Lower leg skin (tissue), 4 donors: Measurements from ENCODE around the gene MRTO4. TPM values are rescaled to one million over a fixed set of nuclear protein-coding genes. Genes with fewer than 3 reads are reported as not detected.
"Not testable (repeated sequence)": the region's sequence is repeated elsewhere in the genome, so short reads cannot be mapped to it uniquely, and the experiment has no call there.

ENCODE experiments used
- DNase-seq, 2 donors: peaks; one replicate each; pipeline ENCODE4 v3.0.0-alpha.2; 2019; ENCODE audit warnings: low spot score in 2 of 2
- H3K4me3 ChIP-seq: fragments of 200-600 bp; sonication (generic); 2 replicates; pipeline ENCODE4 v1.5.1; 2017; ENCODE audit warnings: mild to moderate bottlenecking, low read depth; ENCODE audit not compliant: poor library complexity, severe bottlenecking
- CTCF ChIP-seq, 3 donors: fragments of 450-650 bp; IDR thresholded peaks; one replicate each; pipeline ENCODE4 v1.5.1; 2016; ENCODE audit warnings: antibody characterized with exemption in 3 of 3, mild to moderate bottlenecking in 3 of 3, moderate library complexity in 2 of 3
- POLR2A ChIP-seq, 2 donors: fragments of 450-650 bp; IDR thresholded peaks; one replicate each; pipeline ENCODE4 v1.6.1; 2016 to 2017; ENCODE audit warnings: antibody characterized with exemption in 2 of 2, mild to moderate bottlenecking in 1 of 2, moderate library complexity in 1 of 2
- WGBS, 2 donors: methylation state at CpG; one replicate each; pipeline ENCODE4 v1.1.5; 2018; 5-methylcytosine and 5-hydroxymethylcytosine counted together
- intact Hi-C: fragments of 100-400 bp; cut with DNase I; formaldehyde crosslinking; loops from one replicate; pipeline ENCODE4 v1.15.0; 2023; ENCODE audit warnings: low total_unique reads
- total RNA-seq, 4 donors: library from RNA; depleted of rRNA; stranded (reverse); fragments of >200 nt; gene quantifications; one replicate each; pipeline ENCODE4 v1.1.0, GENCODE V29; 2016

Gene MRTO4
- total RNA-seq, 4 donors from 2014 or later = 12.4 to 26.4 (median 20.9) TPM

- TF ChIP-seq CTCF (IDR thresholded peaks at IDR 0.05) = no peak
- no peak for TF ChIP-seq POLR2A (IDR thresholded peaks at IDR 0.05)
- intact Hi-C loops = no loop called here
- WGBS, 2 donors = 84 to 92% methylated on average over 7 of the region's 7 CpGs
- peak in 1 of 2 donors; percentile 49 for DNase-seq
- H3K4me3 ChIP-seq = no peak overlapping the region
Observed at GRCh38 chr1:19220991-19221390, 30.6 kb upstream of the MRTO4 start.

- H3K4me3 ChIP-seq = no peak overlapping the region
- peak in 1 of 2 donors; percentile 64 for DNase-seq
- 95% methylated on average over 11 of the region's 11 CpGs for WGBS, 2 donors
- intact Hi-C loops = no loop called here
- TF ChIP-seq CTCF (IDR thresholded peaks at IDR 0.05) (no peak), POLR2A (IDR thresholded peaks at IDR 0.05) (no peak)
Observed at GRCh38 chr1:19222573-19222972, 29.0 kb upstream of the MRTO4 start.

- TF ChIP-seq POLR2A (IDR thresholded peaks at IDR 0.05) = no peak
- TF ChIP-seq CTCF (IDR thresholded peaks at IDR 0.05) = no peak
- peak in 1 of 2 donors; percentile 36 for DNase-seq
- no peak overlapping the region for H3K4me3 ChIP-seq
- WGBS, 2 donors = 83 to 86% methylated on average over 15 of the region's 15 CpGs
- intact Hi-C loops = no loop called here
Observed at GRCh38 chr1:19222979-19223824, 28.4 kb upstream of the MRTO4 start.

GRCh38 chr1:19229229-19229628 lies 22.4 kb upstream of the MRTO4 start:
- TF ChIP-seq CTCF (IDR thresholded peaks at IDR 0.05) (no peak), POLR2A (IDR thresholded peaks at IDR 0.05) (no peak)
- WGBS, 2 donors = 64 to 71% methylated on average over 3 of the region's 3 CpGs
- DNase-seq = peak in 1 of 2 donors; percentile 60
- no peak overlapping the region for H3K4me3 ChIP-seq
- intact Hi-C loops = no loop called here

GRCh38 chr1:19229828-19230325 lies 21.7 kb upstream of the MRTO4 start:
- DNase-seq = peak in 1 of 2 donors; percentile 43
- TF ChIP-seq CTCF (IDR thresholded peaks at IDR 0.05) (no peak), POLR2A (IDR thresholded peaks at IDR 0.05) (no peak)
- WGBS, 2 donors = 85 to 91% methylated on average over 6 of the region's 6 CpGs
- intact Hi-C loops = no loop called here
- no peak overlapping the region for H3K4me3 ChIP-seq

GRCh38 chr1:19231736-19232523 lies 19.7 kb upstream of the MRTO4 start:
- intact Hi-C loops, H3K4me3 ChIP-seq: not testable (repeated sequence)
- WGBS, 2 donors = 88% methylated on average over 16 of the region's 16 CpGs
- DNase-seq = peak in 1 of 2 donors; percentile 76
